ENCODE results near the gene FBF1.
"Not testable (repeated sequence)": the region's sequence is repeated elsewhere in the genome, so short reads cannot be mapped to it uniquely, and the experiment has no call there.

FBF1 gene

DNA sequence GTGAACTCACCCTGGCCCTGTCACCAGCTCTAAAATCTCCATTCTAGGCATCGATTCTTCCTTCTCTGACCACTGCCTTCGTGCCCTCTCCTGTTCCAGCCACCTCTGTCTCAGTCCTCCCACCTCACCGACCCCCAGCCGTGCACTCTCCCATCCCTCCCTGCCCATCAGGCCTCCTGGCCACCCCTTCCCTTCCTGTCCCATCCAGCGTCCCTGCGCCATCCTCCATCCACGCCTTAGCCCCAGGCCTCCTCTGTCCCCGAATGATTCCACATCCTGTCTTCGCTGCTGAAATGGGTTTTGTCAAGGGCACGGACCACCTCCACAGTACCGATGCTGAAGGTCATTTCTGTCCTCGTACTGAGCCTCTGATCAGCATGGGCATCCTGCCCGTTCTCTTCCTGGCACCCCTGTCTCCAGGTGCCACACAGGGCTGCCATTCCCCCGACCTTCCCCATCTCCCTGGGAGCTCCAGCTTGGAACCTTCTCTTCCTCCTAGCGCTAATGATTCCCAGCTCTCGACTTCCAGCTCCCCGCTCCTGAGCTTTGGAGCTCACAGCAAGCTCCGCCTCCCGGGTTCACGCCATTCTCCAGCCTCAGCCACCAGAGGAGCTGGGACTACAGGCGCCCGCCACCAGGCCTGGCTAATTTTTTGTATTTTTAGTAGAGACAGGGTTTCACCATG lies 46.7 kb downstream of the FBF1 start:
- peak; percentile 24 for DNase-seq

DNA sequence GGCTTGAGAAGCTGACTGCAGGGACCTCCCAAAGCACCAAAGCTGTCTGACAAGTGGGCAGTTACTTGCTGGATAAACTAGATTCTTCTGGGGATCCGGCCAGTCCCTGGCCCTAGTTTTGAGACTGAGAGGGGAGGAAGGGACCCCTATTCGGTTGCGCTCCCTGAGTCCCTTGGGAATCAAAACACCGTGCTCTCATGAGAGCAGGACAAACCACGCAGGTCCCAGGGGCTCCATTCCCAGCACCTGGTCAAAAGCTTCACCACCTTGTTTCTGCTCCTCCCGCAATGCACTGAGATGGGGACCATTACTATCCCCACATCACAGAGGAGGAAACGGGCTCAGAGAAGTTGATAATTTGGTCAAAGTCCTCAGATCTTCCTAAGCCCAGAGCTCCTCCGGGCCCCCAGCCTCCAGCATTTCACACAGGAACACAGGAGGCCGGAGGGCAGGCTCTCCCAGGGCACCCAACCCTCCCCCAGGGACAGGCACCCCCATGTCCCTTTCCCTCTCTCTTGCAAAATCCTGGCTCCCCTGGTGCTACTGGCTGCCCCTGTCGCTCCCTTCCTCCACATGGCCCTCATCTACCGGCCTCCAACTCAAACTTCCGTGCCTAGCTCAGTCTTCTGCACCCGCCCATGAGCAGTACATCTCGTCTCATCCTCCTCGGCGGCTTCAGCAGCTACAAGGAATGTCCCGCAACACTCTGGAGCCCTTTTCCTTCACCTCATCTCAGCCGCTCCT lies 47.4 kb downstream of the FBF1 start:
- DNase-seq = no peak

DNA sequence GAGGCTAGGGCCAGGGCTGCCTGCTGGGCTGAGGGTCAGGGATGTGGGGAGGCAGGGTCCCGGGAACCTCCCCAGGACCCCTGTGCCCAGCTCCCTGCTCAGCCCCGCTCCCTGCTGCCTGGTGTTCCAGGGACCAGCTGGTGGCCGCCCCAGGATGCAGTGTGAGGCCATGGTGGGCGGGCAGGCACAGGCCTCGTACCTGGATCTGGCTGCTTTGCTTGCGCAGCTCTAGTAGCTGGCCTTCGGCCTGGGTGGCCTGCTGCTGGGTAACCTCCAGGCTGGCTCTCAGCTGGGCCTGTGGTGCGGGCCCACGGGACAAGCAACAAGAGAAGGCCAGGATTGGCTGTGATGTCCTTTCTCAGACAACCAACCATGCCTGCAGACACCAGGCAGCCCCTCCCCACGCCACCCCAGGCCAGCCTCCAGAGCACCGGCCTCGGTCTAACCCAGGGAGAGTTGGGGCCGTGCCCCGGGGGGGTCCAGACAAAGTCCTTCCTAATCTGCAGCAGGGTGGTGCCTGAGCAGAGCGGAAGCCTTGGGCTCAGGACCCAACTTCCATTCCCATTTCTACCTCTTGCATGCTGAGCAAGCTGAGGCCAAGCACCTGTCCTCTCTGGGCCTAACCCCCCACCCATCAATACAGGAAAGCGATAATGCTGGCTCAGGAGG lies 48.2 kb downstream of the FBF1 start:
- no peak for DNase-seq

DNA sequence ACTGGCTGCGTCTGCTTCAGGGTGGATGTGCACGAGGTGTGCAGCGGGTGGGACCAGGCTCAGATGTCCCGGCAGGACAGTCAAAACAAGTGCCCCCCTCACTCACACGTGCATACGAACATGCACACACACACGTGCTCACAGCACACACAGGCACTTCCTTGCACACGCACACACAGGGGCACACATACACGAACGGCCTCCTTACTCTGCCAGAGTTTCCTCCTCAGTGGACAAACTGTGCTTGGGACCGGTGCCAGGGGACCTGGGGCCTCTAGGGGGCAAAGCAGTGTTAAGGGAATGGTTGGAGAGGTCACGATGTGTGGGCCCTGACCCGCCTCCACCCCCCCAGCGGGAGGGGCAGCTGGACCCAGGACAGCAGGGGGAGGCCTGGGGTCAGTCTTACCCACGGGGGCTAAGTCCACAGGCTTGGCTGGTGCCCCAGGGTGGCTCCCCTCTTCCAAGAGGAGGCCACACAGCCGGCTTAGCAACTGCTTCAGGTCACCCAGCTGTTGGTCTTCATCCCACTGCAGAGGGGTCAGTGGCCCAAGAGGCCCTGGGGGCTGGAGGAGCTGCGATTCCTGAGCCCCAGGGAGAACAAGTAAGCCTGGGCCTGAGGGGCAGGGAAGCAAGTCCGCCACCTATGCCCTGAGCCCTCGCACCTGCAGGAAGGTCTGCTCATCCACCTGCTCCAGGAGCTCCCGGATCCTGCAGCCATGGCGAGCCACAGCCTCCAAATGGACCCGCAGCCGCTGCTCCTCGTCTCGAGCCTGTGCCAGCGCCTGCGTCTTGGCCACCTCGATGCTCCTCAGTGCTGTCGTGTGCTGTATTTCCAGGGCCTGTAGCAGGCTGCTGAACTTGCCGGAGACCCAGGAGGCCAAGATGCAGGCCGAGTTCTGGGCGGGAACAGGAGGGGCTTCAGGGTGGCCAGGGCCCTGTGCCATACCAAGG lies 49.0 kb downstream of the FBF1 start:
- peak; percentile 22 for DNase-seq

DNA sequence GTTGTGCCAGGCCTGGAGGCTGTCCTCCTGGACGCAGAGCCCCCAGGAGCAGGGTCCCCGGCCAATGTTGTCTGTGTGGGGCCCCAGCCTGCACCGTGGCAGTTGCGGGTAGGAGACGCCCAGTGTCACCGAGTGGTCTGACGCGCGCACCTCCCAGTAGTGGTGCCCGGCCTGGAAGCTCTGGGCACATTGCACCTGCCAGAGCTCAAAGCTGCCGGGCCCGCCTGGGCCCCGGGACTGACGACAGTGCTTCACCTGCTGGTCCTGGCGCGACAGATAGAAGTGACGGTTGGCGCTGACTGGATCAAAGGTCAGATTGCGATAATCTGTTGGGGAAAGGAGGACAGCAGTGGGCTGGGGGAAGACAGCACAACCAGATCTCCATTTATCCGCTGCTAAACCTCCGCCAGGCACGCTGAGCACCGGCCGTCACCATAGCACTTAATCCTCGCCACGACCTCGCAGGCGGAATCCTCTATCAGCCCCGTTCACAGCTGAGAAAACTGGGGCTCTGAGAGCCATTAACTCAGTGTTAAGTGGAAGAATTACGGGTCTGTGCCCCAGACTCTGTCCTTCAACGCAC lies 49.7 kb downstream of the FBF1 start:
- peak; percentile 23 for DNase-seq

DNA sequence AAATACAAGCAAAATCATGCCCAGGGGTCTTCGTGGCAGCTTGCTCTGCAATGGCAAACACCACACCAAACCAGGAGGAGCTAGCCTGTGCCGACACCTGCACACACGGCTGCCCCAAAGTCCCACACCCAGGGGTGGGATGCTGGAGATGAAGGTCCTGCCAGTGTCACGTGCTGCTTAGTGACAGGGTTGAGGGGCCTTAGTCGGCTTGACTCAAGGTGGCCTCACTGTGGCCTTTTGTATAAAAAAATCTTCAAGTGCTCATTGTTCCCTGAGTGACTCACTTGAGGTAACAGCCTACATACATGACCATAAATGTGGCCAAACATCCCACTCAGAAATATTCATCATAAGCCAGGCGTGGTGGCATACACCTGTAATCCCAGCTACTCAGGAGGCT lies 51.4 kb downstream of the FBF1 start:
- no peak for DNase-seq

DNA sequence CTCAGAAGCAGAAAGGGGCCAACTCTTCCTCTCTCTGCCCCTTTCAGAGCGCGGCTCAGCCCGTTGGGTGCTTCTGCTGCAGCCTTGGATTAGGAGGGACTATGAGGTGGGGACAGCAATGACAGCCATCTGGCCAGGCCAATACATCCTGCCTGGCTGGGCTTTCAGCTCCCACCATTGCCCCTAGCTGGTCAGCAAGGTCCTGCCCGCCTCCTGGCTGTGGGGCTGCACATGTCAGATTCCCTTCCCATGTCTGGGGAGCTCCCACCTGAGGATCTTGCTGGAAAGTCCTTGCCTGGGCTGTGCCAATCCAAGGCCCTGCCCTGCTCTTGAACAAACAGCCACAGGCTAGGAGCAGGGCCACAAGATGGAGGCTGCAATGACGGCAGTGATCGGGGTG lies 52.4 kb downstream of the FBF1 start:
- no peak for DNase-seq

DNA sequence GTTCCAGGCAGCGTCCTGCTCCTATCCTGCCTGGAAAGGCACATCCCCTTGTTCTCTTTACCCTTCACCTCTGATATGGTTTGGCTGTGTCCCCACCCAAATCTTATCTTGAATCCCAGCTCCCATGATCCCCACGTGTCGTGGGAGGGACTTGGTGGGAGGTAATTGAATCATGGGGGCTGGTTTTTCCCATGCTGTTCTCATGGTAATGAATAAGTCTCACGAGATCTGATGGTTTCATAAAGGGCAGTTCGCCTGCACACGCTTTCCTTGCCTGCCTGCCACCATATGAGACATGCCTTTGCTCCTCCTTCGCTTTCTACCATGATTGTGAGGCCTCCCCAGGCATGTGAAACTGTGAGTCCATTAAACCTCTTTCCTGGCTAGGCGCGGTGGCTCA lies 55.0 kb downstream of the FBF1 start:
- DNase-seq = not testable (repeated sequence)

DNA sequence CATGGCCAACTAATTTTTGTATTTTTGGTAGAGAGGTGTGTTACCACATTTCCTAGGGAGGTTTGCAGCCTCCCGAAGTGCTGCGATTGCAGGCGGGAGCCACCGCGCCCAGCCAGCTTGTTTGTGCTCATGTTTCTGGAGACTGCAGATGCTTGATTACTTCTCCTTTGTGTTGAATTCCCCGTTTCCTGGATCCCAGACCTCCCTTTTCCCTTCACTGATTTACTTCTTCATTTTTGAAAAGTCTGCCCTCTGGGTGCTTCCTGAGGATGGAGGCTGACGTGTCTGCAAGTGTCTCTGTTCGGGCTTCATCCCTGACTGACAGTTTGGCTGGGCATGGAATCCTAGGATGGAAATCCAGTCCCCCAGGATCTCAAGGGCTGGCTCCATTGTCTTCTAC lies 55.4 kb downstream of the FBF1 start:
- DNase-seq = no peak

DNA sequence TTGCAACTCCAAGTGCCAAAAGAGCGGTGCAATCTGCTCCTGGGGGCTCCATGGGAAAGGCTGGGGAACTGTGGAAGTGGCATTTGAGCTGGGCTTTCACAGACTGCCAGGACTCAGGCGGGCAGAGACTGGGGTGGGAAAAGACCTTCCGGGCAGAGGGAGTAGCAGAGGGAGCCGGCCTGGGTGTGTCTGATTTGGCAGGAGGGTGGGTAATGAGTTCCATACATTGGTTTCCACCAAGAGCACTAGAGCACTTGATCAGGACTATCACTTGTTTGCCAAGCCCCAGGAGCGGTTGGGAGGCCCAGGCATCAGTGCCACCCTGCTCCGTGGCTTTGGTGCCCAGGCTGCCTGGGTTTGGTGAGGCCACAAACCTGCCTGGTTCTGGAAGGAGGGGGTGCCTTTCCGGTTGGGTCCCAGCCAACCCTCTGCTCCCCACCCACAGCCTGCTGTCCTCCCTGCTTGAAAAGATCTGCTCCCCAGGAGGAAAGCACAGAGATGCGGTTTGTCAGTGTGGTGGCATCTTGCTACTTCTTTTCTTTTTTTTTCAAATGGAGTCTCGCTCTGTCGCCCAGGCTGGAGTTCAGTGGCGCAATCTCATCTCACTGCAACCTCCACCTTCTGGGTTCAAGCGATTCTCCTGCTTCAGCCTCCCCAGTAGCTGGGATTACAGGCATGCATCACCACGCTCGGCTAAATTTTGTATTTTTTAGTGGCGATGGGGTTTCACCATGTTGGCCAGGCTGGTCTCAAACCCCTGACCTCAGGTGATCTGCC lies 59.0 kb downstream of the FBF1 start:
- DNase-seq = no peak

DNA sequence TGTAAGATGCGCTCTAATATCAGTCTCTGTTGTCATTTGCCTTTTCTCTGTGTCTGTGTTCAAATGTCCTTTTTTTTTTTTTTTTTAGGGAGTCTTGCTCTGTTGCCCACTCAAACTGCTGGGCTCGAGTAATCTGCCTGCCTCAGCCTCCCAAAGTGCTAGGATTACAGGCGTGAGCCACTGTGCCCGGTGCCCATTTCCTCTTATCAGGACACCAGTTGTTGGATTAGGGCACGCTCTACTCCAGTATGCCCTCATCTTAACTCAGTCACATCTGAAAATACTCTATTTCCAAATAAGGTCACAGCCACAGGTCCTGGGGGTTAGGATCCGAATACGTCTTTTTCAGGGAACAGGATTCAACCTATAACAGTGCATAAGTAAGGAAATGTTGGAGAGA lies 60.6 kb downstream of the FBF1 start:
- DNase-seq = no peak

DNA sequence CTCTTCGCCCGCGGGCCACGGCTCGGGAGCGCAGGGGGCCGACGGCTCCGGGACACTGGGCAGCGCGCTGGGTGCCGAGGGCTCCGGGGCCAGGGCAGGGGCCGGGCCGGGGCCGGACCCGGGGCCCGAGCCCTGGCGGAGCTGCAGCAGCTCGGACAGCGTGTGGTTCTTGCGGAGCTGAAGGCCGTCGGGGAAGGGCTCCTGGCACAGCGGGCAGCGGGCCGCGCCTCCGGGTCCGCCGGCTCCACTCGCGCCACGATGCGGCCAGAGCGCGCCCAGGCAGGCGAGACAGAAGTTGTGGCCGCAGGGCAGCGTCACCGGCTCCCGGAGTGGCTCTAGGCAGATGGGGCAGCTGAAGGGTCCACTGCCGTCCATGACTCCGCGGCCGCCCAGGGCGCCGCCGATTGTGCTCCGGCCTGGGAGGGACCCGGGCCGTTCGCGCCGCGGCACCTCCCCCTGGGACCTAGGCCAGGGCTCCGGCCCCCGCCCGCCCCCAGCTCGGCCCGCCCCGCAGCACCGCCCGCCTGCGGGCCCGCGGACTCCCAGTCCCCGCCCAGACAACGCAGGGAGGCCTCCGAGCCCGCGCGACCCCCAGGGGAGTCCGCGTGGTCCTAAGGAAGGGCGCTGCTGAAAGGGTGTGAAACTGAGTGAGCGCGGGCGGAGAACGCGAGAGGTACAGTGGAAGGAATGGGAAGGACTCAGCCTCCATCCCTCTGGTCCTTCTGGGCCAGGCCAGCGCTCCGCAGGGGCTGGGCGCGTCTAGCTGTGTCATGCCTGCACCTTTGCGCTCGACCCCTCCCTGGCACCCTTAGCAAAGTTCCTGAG lies 62.5 kb downstream of the FBF1 start, which contains the start of gene TRIM47:
TRIM47 (minus strand) TSS at position 408 of the 825 bp plus-strand sequence; CDS start at position 375, 33 bp downstream.
- peak; percentile 66 for DNase-seq

DNA sequence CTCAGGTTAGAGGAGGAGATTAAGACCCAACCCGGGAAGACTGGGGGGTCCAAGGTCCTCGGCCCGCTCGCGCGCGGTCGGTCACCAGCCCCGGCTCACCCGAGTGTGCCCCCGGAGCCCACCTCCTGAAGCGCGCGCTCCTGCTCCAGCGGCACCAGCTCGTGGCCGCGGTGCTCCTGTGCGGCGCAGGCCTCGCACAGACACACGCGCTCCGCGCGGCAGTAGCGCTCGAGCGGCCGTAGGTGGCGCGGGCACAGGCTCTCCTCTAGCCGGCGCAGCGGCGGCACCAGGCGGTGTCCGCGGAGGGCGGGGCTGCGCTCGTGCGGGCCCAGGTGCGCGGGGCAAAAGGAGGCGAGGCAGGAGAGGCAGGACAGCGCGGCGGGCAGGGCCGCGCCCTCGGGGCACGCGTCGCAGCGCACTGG lies 63.1 kb downstream of the FBF1 start:
- DNase-seq = peak; percentile 87

DNA sequence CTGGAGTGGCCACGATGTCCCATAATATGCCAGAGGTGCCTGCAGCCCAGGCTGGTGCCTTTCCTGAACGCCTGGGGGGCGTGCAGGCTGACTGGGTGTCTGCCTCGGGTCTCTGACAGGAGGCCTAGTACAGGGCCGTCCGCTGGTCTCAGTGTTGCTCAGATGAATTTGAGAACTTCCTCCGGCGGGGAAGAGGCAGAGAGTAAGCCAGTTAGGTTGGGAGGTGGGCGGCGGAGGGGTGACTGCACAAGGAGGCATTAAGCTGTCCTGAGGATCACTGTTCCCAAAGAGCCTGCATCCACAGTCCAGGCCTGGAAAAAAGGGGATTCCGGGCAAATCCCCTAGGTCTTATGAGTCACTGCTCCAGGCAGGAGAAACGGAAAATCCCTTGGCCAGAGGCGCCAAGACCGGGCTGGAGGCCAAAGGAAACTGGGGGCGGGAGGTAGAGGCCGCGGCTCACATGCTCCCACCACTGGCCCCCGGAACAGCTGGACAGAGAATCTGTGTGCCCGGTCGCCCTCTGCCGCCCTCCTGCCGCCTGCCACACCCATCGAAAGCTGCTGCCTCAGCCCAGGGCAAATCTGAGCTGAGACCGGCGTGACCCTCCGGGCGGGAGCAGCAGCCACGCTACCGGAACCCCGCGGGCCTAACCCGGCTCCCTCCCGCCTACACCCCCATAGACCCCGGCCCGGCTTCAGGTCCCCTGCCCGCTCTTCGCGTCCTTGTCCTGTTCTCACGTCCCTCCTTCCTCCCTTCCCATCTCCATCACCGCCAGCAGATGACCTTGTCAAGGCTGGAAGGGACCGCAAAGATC lies 63.7 kb downstream of the FBF1 start:
- DNase-seq = peak; percentile 73

DNA sequence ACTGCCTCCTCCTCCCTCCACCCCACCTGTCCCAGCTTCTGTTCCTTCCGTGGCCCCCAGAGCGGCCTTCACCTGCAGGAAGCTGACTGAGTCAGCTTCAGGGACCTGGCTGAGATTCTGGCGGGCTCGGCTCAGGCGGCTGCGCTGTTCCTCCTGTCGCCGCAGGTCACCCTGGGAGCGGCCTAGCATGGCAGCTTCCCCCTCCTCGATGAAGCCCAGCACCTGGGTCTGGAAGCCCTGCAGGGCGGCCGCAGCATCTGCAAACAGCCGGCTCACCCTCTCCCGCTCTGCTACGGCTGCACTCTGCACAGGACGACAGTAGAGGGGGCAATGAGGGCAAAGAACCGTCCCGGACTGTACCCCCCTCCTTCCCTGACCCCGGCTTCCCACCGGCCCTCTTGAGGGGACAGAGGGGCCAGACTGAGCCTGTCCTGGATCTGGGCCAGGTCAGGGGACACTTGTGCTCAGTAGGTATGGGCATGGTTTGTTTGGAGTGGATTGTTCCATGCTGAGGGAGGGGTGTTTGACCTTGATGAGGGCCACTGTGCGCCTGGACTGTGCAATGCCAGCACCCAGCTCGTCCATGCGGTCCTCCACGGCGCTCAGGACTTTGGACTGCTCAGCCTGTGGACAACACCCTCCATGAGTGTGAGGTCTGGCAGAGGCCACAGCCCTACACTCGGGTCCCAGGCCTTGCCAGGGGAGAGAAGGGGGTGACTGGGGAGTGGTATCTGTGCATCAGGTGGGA lies 64.5 kb downstream of the FBF1 start:
- DNase-seq = peak; percentile 32

DNA sequence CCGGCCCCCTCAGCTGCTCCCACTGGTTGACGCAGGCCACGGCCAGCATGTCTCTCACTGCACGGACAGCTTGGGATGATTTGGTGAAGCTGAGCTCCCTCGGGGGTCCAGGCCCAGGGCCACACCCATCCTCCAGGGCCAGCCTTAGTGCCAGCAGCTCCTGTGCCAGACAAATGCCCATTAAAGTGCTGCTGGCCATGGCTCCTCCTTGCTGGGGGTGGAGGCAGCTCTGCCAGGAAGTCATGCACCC lies 65.0 kb downstream of the FBF1 start:
- no peak for DNase-seq

DNA sequence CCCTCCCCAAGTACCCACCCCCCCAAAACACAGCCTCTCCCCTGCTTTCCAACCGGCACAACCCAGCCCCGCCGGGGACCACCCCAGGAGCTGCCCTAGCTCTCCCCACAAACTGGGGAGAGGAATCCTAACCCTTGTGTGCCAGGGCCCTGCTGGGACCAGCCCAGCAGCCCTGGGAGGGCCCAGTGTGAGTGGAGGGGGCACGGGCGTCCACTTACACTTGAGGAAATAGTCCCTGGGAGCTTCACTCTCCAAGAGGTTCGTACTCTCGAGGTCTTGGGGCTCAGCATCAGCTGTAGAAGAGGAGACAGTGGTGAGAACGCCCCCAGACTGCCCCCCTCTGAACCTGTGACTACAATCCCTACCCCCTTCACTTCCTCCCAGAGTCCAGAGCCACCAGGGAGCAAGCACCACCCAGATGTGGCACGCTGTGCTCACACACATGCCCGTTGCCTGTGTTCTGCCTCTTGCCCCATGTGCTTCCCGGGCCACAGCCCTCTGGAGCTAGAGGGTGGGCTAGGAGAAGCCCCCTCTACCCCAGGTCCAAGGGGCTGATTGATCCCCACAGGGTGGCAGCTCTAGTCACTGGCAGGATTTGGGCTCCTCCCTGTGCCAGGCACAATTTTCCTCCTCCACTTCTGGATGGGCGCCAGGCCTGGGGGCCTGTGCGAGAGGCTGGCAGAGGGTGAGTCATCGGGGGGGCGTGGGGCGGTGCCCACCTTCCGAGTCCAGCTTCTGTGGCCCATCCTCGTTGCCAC lies 65.5 kb downstream of the FBF1 start:
- no peak for DNase-seq

Data from eye (tissue), 1 donor.